Osteoblast (primary cell): ENCODE measurements around the gene C19orf47. TPM values are rescaled to one million over a fixed set of nuclear protein-coding genes. Genes with fewer than 3 reads are reported as not detected.
A peak's percentile ranks its signal among the peaks of the same experiment; 100 is the strongest.

ENCODE experiments used
- DNase-seq: peaks from one replicate; pipeline ENCODE4 v3.0.0; 2011; ENCODE audit warnings: low spot score, mixed read lengths; ENCODE audit not compliant: insufficient read length; ENCODE audit errors: missing footprints
- H2AFZ ChIP-seq: 2 replicates; pipeline ENCODE4 v1.6.0; 2011; ENCODE audit warnings: mild to moderate bottlenecking, low read length
- H3K27ac ChIP-seq: 2 replicates; pipeline ENCODE4 v1.5.1; 2011; ENCODE audit warnings: mild to moderate bottlenecking, low read depth, low read length, moderate library complexity
- H3K27me3 ChIP-seq: 2 replicates; pipeline ENCODE4 v1.6.0; 2012; ENCODE audit warnings: mild to moderate bottlenecking, control low read depth, inconsistent platforms, low read length, moderate library complexity; ENCODE audit not compliant: insufficient read depth
- H3K36me3 ChIP-seq: 2 replicates; pipeline ENCODE4 v1.5.1; 2011; ENCODE audit warnings: mild to moderate bottlenecking, low read length, control low read depth, moderate library complexity; ENCODE audit not compliant: insufficient read depth
- H3K4me1 ChIP-seq: 2 replicates; pipeline ENCODE4 v1.5.1; 2011; ENCODE audit warnings: mild to moderate bottlenecking, low read length, control low read depth, moderate library complexity; ENCODE audit not compliant: insufficient read depth
- H3K4me2 ChIP-seq: 2 replicates; pipeline ENCODE4 v1.6.0; 2011; ENCODE audit warnings: mild to moderate bottlenecking, low read length; ENCODE audit not compliant: insufficient read depth
- H3K4me3 ChIP-seq: fragments of 200-600 bp; sonication (generic); 3 replicates; pipeline ENCODE4 v1.5.1; 2012; ENCODE audit warnings: mild to moderate bottlenecking, low read length, inconsistent platforms; ENCODE audit not compliant: insufficient read depth
- H3K79me2 ChIP-seq: 2 replicates; pipeline ENCODE4 v1.6.0; 2012; ENCODE audit warnings: mild to moderate bottlenecking, low read length, control low read depth, inconsistent platforms; ENCODE audit not compliant: insufficient read depth
- H3K9me3 ChIP-seq: 2 replicates; pipeline ENCODE4 v1.5.1; 2011; ENCODE audit warnings: low read depth, low read length, control low read depth
- H4K20me1 ChIP-seq: 2 replicates; pipeline ENCODE4 v1.6.0; 2012; ENCODE audit warnings: mild to moderate bottlenecking, low read length, control low read depth; ENCODE audit not compliant: insufficient read depth
- CTCF ChIP-seq: IDR thresholded peaks from 2 replicates; pipeline ENCODE4 v1.5.1; 2011; ENCODE audit warnings: mild to moderate bottlenecking, low read depth, low read length, moderate library complexity; ENCODE audit errors: extremely low read depth
- total RNA-seq: library from RNA; depleted of rRNA; stranded (reverse); fragments of >200 nt; gene quantifications from 2 replicates; pipeline ENCODE4 v1.2.3, GENCODE V29; 2012

Gene C19orf47
- total RNA-seq, 1 donor = 3.6 TPM

GRCh38 chr19:40285353-40286234 is 62.6 kb downstream of the C19orf47 start:
- Histone ChIP-seq H3K4me1 (peaks cover 29% of the 10 kb centered on the region), H3K27me3 (no peaks in the 10 kb centered on the region), H3K4me3 (peak overlapping the region; percentile 87), H3K4me2 (peak overlapping the region; percentile 82), H3K9me3 (no peaks in the 10 kb centered on the region), H3K27ac (peak overlapping the region; percentile 86), H4K20me1 (peaks cover 29% of the 10 kb centered on the region), H3K79me2 (peaks cover 45% of the 10 kb centered on the region), H3K36me3 (peaks cover 12% of the 10 kb centered on the region), H2AFZ (peak overlapping the region; percentile 94)
- DNase-seq = peak; percentile 98
- no peak for TF ChIP-seq CTCF

- Histone ChIP-seq H4K20me1 (peaks cover 34% of the 10 kb centered on the region), H3K79me2 (peaks cover 54% of the 10 kb centered on the region), H3K27ac (peak within 1 kb of the TSS; percentile 86), H3K9me3 (no peaks in the 10 kb centered on the region), H3K27me3 (no peaks in the 10 kb centered on the region), H3K4me3 (peak within 1 kb of the TSS; percentile 87), H3K36me3 (peaks cover 12% of the 10 kb centered on the region), H3K4me2 (peak within 1 kb of the TSS; percentile 97), H3K4me1 (peaks cover 31% of the 10 kb centered on the region), H2AFZ (peak within 1 kb of the TSS; percentile 94)
- no peak for TF ChIP-seq CTCF
- peak; percentile 34 for DNase-seq
These were observed 63.5 kb downstream of the C19orf47 start, which contains the start of gene AKT2 for GRCh38 chr19:40284501-40285352. Gene AKT2 (minus strand): TSS chr19:40285345. CDS start chr19:40265267, 20,078 bp downstream.

DNA sequence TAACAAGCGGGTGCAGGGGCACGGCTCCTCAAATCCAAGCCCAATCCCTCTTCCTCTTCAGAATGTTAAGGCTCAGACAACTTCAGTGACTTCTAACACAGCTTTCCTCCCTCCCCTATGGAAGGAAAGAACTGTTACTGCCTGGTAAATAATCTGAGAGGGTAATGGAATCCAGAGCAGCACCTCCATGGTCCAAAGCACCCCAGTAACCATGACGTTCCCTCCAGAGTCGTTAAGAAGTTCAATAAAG is 64.0 kb downstream of the C19orf47 start:
- no peaks in the 10 kb centered on the region for H3K27me3 ChIP-seq
- no peaks in the 10 kb centered on the region for H3K9me3 ChIP-seq
- H3K36me3 ChIP-seq = peaks cover 12% of the 10 kb centered on the region
- H3K4me2 ChIP-seq = peak overlapping the region; percentile 97
- peak overlapping the region; percentile 86 for H2AFZ ChIP-seq
- H3K27ac ChIP-seq = peak overlapping the region; percentile 77
- H3K4me3 ChIP-seq = peak overlapping the region; percentile 87
- DNase-seq = peak; percentile 57
- H3K4me1 ChIP-seq = peaks cover 36% of the 10 kb centered on the region
- TF ChIP-seq CTCF = no peak
- peaks cover 34% of the 10 kb centered on the region for H4K20me1 ChIP-seq
- H3K79me2 ChIP-seq = peaks cover 60% of the 10 kb centered on the region
